Dedifferentiated amniotic fluid mesenchymal stem cell (primary cell): Measurements from ENCODE around the gene PARVG.

ENCODE experiments used
- DNase-seq: peaks from one replicate; pipeline ENCODE4 v3.0.0-alpha.2; 2016; ENCODE audit errors: extremely low spot score

Gene PARVG

GRCh38 chr22:44195189-44195871 lies 14.6 kb downstream of the PARVG start:
- DNase-seq = no peak

- no peak for DNase-seq
These were observed 15.5 kb downstream of the PARVG start for GRCh38 chr22:44196241-44196640.

- no peak for DNase-seq
These were observed 16.0 kb downstream of the PARVG start for GRCh38 chr22:44196731-44197131.

DNA sequence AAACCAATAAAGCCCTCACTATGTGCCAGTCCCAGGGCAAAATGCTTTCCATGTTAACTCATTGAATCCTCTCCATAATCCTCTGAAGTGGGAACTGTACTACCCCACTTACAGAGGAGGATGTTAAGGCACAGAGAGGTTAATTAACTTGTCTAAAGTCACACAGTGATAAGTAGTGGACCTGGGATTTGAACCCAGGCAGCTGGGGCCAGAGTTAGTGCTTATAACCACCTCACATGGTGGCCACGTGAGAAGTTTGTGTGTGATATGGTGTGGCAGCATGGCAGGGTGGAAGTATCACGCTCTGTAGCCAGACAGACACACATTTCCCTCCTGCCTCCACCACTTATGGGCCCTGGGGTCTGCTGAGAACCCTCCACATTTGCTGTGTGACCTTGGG lies 16.5 kb downstream of the PARVG start:
- DNase-seq = no peak

DNA sequence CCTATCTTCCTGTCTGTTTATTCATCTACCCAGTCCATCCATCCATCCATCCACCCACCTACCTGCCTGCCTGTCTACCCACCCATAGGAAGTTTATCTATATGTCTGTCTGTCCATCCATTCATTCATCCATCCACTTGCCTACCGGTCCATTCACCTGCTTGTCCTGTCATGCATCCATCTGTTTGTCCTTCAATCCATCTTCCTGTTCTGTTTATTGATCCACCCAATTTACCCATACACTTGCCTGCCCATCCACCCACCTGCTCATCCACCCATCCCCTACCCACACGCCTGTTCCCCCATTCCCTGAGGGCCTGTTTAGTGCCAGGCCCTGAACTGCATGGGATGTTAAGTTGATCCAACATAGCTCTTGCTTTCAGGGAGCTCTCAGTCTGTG lies 18.4 kb downstream of the PARVG start:
- no peak for DNase-seq

DNA sequence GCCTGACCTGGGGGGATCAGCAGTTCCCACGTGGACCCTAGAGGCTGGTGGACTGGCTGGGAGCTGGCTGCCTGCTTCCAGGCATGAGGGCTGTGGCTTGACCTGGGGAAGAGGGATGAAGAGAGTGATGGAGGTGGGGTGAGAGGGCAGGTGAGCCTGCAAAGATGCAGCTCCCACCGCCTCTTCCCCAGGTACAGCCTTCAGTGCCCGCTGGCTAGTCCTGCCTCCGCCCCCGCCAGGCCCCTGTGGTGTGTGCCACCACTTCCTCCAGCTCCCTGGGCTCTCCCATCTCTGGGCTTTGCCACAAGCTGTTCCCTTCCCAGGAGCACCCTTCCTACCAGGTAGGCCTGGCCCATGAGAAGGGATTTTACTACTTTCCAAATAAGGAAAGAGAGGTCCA lies 19.1 kb downstream of the PARVG start:
- no peak for DNase-seq

DNA sequence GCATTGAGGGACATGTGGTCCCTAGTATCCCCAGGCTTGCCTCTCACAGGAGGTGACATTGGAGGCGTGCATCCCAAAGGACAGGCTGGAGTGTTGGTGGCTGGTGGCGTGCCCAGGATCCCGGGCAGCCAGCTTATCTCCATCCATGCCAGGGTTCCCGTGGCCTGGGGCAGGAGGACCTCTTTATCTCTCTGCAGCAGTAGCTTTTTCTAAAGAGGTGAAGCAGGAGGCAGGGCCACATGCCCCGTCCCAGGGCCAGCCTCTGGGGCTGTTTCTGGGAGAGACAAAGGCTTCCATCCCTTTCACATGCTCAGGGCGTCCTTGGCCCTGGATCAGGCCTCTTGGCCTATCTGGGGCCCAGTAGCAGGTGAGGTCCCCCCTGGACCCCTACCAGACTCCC lies 19.7 kb downstream of the PARVG start:
- DNase-seq = no peak

DNA sequence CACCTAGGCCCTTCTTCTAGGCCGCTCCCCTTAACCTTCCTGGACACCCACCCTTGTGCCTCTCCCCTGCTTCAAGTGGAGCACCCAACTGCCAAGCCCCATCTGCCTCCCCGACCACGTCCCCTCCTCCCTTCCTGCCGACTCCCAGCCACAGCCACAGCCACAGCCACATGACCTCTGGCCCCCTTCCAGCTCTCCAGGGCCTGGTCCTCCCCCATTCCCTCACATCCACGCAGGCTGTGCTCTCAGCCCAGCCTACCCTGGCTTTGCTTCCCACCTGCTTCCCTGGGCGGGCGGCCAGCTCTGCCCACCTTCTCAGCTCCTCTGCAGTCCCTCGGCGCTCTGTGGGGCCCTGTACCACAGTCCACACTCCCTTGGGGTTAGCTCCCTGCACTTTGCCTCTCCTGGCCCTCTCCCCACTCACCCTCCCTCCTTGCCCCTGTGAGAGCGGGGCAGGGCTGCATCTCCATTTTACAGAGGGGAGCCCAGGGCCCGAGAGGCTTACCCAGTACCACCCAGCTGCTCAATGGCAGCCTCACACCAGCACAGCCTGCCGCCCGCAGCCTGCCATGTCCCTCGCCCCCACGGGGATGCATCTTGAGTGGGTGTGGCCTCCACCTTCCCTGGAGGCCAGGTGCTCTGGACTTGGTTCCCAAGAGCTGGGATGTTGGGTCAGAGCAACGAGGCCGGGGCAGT lies 20.3 kb downstream of the PARVG start:
- no peak for DNase-seq

- DNase-seq = no peak
These were observed 20.9 kb downstream of the PARVG start for GRCh38 chr22:44201665-44202064.

GRCh38 chr22:44202261-44202789 lies 21.6 kb downstream of the PARVG start:
- peak; percentile 86 for DNase-seq

DNA sequence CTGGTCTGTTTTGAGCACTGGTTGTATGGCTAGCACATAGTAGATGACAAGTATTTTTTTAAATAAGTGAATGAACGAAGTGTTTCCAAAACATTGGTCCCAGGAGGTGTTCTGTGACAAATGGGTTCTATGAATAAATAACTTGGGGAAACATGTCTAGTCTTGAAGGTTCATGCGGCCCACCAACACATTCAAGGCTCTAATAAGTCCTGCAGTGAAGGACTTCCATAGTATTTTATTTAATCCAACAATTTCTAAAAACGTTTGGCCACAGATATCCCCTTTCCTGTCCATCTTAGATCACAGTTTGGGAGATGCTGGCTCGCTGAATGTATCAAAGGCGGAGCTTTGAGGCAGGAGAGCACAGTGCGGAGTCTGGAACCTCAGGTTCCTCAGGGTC lies 22.5 kb downstream of the PARVG start:
- no peak for DNase-seq

- DNase-seq = no peak
These were observed 24.2 kb downstream of the PARVG start for GRCh38 chr22:44204739-44205515.

GRCh38 chr22:44205516-44206329 lies 25.0 kb downstream of the PARVG start:
- no peak for DNase-seq

DNA sequence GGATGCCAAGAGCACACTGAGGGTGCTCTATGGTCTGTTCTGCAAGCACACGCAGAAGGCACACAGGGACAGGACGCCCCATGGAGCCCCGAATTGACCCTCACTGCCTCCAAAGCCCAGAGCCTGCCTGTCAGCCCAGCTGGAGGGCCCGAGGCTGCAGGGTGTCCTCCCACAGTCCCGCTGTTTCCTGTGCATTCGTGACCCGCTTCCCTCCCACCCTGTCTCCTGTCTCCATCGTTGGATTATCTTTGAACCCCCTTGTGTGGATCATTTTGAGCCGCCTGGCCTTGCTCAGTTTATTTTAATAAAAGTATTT lies 25.6 kb downstream of the PARVG start:
- no peak for DNase-seq

GRCh38 chr22:44206696-44207095 lies 26.0 kb downstream of the PARVG start:
- DNase-seq = no peak

- no peak for DNase-seq
These were observed 26.7 kb downstream of the PARVG start for GRCh38 chr22:44207173-44207980.

GRCh38 chr22:44207981-44208317 lies 27.2 kb downstream of the PARVG start:
- DNase-seq = no peak

GRCh38 chr22:44209343-44209742 lies 28.6 kb downstream of the PARVG start:
- DNase-seq = no peak

DNA sequence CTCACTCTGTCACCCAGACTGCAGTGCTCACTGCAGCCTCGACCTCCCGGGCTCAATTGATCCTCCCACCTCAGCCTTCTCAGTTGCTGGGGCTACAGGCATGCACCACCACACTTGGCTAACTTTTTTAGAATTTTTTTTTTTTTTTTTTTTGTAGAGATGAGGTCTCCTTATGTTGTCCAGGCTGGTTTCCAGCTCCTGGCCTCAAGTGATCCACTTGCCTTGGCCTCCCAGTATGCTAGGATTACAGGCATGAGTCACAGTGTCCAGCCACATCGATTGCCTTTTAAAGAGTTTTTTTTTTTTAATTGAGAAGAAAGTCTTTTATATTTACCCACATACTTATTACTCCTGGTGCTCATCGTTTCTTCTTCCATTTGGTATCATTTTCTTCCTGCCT lies 30.0 kb downstream of the PARVG start:
- DNase-seq = peak; percentile 25

DNA sequence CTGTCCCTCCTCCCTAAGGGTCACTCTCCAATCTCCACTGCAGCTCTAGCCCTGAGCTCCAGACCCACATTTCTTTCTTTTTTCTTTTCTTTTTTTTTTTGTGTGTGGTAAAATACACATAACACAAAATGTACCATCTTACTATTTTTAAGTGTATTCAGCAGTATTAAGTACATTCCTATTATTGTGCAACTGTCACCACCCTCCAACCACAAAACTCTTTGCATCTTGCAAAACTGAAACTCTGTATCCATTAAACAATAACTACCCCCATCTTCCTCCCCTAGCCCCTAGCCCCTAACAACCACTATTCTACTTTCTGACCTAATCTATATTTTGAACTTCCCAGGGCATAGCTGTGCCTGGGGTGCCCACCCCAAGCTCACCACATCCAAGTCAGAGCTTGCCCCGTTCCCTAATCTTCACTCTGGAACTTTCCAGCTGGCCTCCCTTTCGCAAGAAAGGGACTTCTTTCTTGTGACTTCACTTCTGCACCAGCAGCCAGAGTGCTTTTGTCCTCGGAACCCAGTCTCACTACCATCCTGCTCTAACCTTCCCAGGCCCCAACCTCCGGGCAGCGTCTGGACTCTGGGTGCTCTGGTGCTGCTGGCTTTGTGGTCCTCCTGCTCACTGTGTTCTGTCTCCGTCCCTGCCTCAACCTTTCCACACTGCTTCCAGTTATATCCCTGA lies 30.7 kb downstream of the PARVG start:
- DNase-seq = no peak
